ENCODE data around the gene PITHD1.
A peak's percentile ranks its signal among the peaks of the same experiment; 100 is the strongest.
"Not testable (repeated sequence)": the region's sequence is repeated elsewhere in the genome, so short reads cannot be mapped to it uniquely, and the experiment has no call there.

Gene PITHD1

GRCh38 chr1:23774174-23774880 lies 3.9 kb upstream of the PITHD1 start:
- DNase-seq = no peak

DNA sequence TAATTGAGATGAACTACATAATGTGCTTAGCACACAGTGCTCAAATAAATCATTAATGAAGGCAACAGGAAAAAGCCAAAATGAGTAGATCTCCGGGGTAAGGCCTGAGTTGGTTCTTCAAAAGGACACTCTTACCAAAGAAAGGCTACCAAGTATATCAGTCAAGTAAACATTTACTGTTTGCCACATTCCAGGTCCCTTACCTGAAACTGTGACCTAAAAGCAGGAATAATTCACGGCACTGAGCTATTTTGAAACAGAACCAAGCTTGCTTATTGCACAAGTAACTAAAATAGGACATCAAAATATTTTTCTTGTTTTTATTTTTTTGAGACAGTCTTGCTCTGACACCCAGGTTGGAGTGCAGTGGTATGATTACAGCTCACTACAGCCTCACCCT lies 2.0 kb upstream of the PITHD1 start:
- no peak for DNase-seq

- no peak for DNase-seq
Observed at GRCh38 chr1:23779826-23780371, 1.7 kb downstream of the PITHD1 start.

GRCh38 chr1:23783141-23783540 lies 4.9 kb downstream of the PITHD1 start:
- not testable (repeated sequence) for DNase-seq

GRCh38 chr1:23784846-23785245 lies 6.6 kb downstream of the PITHD1 start:
- no peak for DNase-seq

- DNase-seq = no peak
Observed at GRCh38 chr1:23787701-23788100, 9.5 kb downstream of the PITHD1 start.

GRCh38 chr1:23788695-23789094 lies 10.5 kb downstream of the PITHD1 start:
- no peak for DNase-seq

DNA sequence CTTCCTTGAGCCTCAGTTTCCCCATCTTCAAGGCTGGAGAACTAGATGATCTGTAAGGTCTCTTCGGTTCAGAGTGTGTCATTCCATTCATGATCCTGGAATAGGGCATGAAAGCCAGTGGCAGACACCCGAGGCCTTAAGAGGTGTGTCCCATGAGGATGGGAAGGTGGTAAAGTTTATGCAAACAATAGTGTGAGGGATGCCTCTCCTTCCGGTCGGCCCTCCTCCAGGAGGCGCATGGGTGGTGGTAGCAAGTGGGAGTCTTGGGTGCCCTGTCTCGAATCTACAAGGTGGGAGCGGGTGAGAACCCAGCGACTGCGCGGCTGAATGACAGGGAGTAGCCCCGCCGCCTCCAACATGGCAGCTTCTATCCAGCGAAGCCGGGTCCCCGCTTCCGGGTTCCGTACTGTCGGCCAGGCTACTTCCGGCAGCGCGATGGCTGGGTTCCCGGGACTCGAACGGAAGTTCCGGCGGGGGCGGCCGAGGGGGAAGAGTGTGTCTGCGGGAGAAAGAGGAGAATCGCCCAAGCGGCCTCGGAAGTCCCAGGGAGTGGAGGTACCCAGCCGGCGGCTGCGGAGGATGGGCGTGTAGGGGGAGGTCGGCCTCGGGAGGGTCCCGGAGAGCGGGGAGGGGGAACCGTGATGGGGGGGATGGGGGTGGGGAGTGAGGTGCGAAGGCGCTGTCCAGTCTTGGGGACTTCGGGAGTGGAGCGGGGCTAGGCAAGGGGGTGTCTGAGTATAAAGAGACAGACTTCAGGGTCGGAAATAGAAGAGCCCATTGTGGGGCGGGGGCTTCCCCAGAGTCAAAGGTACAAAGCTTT lies 12.7 kb downstream of the PITHD1 start, which contains the start of gene LYPLA2:
LYPLA2 (plus strand) TSS at position 450 of the 820 bp plus-strand sequence. CDS start 1,538 bp downstream, outside the sequence.
- peak; percentile 95 for DNase-seq

DNA sequence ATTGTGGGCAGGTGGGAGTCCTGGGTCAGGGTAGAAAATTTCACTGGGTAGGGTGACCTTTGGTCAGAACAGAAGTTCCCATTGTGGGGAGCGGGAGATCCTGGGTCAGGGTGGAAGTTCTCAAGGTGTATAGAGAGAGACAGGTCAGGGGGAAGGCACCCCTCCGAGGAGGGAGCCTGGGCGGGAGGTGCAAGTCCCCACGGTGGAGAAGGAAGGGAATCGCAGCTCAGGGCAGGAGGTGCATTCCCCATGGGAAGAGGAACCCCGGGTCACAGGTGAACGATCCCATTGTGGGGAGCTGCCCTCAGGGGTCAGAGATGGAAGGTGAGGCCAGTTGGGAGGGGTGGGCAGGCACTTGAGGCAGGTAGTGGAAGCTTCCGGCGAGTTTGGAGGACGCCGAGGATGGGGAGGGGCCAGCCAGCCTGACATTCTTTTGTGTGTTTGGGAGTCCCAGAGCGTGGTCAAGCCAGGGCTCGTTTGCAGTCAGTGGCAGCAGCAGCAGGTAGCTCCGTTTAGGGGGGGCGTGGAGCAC lies 13.4 kb downstream of the PITHD1 start:
- DNase-seq = peak; percentile 58

GRCh38 chr1:23792151-23792945 lies 14.1 kb downstream of the PITHD1 start:
- no peak for DNase-seq

DNA sequence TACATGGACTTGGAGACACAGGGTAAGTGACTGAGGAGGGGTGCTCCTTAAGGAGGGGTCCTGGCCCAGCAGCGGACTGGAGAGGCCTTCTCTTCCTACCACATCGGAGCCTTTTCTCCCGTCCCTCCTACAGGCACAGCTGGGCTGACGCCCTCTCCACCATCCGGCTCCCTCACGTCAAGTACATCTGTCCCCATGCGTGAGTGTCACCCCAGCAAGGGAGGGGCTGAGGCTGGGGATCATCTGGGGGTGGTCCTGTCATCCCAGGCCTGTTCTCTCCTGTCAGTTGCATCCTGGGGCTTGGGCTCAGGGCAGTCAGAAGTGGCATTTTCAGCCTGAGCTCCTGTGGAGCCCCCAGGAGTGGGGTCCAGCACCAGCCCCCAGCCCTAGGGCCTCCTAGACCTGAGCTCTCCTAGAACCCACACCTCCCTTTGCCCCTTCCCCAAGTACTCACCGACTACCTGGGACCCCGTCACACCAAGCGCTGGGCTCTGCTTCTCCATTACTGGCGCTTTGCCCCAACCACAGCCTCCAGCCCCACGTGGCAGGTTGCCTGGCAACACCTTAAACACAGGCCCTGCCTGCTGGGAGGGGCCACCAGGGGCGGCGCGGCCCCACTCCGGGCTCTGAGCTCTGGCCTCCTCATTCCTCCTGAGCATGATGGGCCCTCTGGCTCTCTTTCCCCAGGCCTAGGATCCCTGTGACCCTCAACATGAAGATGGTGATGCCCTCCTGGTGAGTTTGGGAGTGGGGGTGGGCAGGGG lies 15.0 kb downstream of the PITHD1 start:
- peak; percentile 36 for DNase-seq

DNA sequence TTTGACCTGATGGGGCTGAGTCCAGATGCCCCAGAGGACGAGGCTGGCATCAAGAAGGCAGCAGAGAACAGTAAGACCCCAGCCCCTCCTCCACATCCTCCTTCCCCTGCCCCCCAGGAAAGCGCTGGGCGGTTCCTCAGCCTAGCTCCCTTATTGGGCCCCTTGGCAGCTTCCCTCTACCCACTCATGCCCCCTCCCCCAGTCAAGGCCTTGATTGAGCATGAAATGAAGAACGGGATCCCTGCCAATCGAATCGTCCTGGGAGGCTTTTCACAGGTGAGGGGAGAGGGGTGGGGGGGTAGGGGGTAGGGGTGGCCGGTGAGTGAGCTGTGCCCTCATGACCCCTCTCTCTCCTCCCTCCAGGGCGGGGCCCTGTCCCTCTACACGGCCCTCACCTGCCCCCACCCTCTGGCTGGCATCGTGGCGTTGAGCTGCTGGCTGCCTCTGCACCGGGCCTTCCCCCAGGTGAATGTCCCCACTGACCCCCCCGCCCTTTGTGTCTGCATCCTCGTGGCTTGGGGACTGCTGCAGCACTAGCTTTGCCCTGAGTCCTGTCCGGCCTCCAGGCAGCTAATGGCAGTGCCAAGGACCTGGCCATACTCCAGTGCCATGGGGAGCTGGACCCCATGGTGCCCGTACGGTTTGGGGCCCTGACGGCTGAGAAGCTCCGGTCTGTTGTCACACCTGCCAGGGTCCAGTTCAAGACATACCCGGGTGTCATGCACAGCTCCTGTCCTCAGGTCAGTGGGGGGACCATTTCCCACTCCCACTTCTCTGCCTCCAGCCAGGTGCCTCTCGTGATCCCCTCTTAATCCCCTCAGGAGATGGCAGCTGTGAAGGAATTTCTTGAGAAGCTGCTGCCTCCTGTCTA lies 15.9 kb downstream of the PITHD1 start:
- DNase-seq = peak; percentile 25

DNA sequence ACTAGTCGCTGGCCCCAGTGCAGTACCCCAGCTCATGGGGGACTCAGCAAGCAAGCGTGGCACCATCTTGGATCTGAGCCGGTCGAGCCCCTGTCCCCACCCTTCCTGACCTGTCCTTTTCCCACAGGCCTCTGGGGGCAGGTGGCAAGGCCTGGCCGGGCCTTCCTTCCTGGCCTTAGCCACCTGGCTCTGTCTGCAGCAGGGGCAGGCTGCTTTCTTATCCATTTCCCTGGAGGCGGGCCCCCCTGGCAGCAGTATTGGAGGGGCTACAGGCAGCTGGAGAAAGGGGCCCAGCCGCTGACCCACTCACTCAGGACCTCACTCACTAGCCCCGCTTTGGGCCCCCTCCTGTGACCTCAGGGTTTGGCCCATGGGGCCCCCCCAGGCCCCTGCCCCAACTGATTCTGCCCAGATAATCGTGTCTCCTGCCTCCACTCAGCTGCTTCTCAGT lies 16.5 kb downstream of the PITHD1 start:
- DNase-seq = not testable (repeated sequence)

- no peak for DNase-seq
Observed at GRCh38 chr1:23795676-23796465, 17.7 kb downstream of the PITHD1 start.

DNA sequence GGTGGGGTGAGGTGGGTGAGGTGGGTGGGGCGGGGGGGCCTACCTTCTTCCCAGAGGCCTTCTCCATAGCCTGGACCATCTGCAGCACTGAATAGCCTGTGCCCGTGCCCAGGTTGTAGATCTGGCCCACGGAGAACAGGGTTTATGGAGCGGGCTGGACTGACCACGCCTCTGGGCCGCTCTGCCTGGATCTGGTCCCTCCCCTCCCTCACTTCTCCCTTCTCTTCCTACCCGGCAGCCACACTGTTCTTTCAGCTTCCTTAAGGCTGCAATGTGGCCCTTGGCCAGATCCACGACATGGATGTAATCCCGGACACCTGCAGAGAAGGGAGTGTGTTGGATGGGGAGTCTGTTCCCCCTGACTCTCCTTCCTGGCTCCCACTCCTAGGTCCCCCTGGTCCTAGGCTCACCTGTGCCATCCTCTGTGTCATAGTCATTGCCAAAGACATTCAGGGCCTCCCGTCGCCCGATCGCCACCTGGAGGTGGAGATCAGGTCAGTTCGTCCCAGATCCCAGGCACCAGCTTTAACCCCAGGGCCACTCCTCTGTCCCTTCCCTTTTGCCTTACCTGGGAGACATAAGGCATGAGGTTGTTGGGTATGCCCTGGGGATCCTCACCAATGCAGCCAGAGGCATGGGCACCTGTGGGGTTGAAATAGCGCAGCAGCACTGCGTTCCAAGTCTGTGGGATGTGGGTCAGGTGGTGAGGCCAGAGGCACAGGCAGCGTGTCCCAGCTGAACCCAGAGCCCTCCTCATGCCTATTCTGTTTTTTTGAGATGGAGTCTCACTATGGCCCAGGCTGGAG lies 18.5 kb downstream of the PITHD1 start:
- DNase-seq = no peak

DNA sequence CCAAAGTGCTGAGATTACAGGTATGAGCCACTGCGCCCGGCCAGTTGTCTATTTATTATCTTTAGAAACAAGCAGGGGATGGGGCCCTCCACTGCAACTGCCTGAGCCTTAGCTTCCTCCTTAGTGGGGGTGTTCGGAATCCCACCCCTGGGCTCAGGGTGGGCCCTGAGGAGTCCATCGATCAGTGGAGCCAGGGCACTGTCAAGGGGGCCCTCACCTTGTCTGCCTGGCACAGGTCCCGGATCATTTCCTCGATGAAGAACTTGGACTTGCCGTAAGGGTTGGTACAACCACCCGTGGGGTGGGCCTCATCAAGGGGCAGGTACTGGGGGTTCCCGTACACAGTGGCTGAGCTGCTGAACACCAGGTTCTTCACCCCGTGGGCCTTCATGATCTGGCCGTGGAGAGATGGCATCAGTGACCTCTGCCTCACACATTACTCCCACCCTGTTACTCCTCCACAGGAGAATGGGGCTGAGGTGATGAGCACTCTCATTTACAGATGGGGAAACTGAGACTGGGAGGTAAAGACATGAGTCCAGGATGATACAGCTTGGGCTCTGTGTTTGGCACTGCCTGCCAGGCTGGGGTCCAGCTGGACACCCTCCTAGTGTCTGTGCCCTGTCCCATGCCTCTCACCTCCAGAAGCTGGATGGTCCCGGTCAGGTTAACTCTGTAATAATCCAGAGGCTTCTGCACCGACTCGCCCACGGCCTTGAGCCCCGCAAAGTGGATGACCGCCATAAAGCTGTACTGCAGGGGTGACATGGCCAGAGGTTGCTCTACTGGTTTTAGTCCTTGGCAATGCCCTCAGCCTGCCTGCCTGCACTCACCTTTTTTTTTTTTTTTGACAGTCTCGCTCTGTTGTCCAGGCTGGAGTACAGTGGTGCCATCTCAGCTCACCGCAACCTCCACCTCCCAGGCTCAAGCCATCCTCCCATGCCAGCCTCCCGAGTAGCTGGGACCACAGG lies 19.5 kb downstream of the PITHD1 start:
- no peak for DNase-seq

GRCh38 chr1:23798662-23799142 lies 20.5 kb downstream of the PITHD1 start:
- DNase-seq = peak; percentile 25

- no peak for DNase-seq
Observed at GRCh38 chr1:23799255-23799569, 21.0 kb downstream of the PITHD1 start.

Data from NCI-H82 (cell line).